Lower leg skin (tissue), 3 donors: Measurements from ENCODE around the gene THOP1.

Source experiments
- POLR2A ChIP-seq, 2 donors: fragments of 450-650 bp; IDR thresholded peaks; one replicate each; pipeline ENCODE4 v1.6.1; 2016 to 2017; ENCODE audit warnings: antibody characterized with exemption in 2 of 2, mild to moderate bottlenecking in 1 of 2, moderate library complexity in 1 of 2
- TF ChIP-seq, protein P1 (sequence below), 3 donors: fragments of 450-650 bp; IDR thresholded peaks; one replicate each; pipeline ENCODE4 v1.5.1; 2016; ENCODE audit warnings: antibody characterized with exemption in 3 of 3, mild to moderate bottlenecking in 3 of 3, moderate library complexity in 2 of 3

DNA sequence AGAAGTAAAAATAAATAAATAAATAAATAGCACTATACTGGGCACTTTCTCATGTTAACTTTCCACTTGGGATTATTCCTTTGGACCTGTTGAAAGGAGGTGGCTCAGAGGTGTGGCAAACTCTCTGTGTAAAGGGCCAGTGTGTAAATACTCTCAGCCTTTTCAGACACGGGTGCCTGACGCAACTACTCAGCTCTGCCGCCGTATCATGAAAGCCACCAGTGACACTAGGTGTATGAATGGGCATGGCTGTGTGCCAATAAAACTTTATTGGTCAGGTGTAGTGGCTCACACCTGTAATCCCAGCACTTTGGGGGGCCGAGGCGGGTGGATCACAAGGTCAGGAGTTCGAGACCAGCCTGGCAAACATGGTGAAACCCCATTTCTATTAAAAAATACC, 25.3 kb upstream of the THOP1 start:
- TF ChIP-seq, protein P1, sequence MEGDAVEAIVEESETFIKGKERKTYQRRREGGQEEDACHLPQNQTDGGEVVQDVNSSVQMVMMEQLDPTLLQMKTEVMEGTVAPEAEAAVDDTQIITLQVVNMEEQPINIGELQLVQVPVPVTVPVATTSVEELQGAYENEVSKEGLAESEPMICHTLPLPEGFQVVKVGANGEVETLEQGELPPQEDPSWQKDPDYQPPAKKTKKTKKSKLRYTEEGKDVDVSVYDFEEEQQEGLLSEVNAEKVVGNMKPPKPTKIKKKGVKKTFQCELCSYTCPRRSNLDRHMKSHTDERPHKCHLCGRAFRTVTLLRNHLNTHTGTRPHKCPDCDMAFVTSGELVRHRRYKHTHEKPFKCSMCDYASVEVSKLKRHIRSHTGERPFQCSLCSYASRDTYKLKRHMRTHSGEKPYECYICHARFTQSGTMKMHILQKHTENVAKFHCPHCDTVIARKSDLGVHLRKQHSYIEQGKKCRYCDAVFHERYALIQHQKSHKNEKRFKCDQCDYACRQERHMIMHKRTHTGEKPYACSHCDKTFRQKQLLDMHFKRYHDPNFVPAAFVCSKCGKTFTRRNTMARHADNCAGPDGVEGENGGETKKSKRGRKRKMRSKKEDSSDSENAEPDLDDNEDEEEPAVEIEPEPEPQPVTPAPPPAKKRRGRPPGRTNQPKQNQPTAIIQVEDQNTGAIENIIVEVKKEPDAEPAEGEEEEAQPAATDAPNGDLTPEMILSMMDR (IDR thresholded peaks at IDR 0.05) = no peak
- no peak for TF ChIP-seq POLR2A (IDR thresholded peaks at IDR 0.05)
